Glutamatergic neuron (in vitro differentiated cells): ENCODE data around the gene LAPTM4A. TPM values are rescaled to one million over a fixed set of nuclear protein-coding genes. Genes with fewer than 3 reads are reported as not detected.
A peak's percentile ranks its signal among the peaks of the same experiment; 100 is the strongest.

Source experiments
- DNase-seq: peaks from one replicate; pipeline ENCODE4 v3.0.0; 2022
- H3K27ac Mint-ChIP-seq: one replicate; pipeline ENCODE4 v1.8.0; 2020; ENCODE audit warnings: mild to moderate bottlenecking, mixed read lengths, inconsistent platforms; ENCODE audit not compliant: unreplicated experiment
- H3K27me3 Mint-ChIP-seq: one replicate; pipeline ENCODE4 v1.8.0; 2020; ENCODE audit warnings: mild to moderate bottlenecking, moderate library complexity, mixed read lengths, inconsistent platforms; ENCODE audit not compliant: unreplicated experiment
- H3K36me3 Mint-ChIP-seq: one replicate; pipeline ENCODE4 v1.8.0; 2020; ENCODE audit warnings: mild to moderate bottlenecking, mixed read lengths, inconsistent platforms; ENCODE audit not compliant: unreplicated experiment
- H3K4me1 Mint-ChIP-seq: one replicate; pipeline ENCODE4 v1.8.0; 2020; ENCODE audit warnings: mild to moderate bottlenecking, low read depth, mixed read lengths, inconsistent platforms; ENCODE audit not compliant: unreplicated experiment
- H3K4me3 Mint-ChIP-seq: one replicate; pipeline ENCODE4 v1.8.0; 2020; ENCODE audit warnings: mild to moderate bottlenecking, mixed read lengths, inconsistent platforms; ENCODE audit not compliant: unreplicated experiment
- H3K9me3 Mint-ChIP-seq: one replicate; pipeline ENCODE4 v1.8.0; 2020; ENCODE audit warnings: mild to moderate bottlenecking, moderate library complexity, mixed read lengths, inconsistent platforms; ENCODE audit not compliant: unreplicated experiment
- CTCF ChIP-seq: fragments of 200-600 bp; sonication (generic); IDR thresholded peaks from one replicate; pipeline ENCODE4 v1.5.0; 2021; ENCODE audit not compliant: partially characterized antibody, unreplicated experiment
- total RNA-seq: library from RNA; stranded (reverse); fragmentation: NEBNext Ultra II Directional; extraction: Animal tissue kit (Norgen Biotek cat#: 25700); gene quantifications from one replicate; pipeline ENCODE4 v1.2.1, GENCODE V29; 2021; ENCODE audit not compliant: unreplicated experiment

LAPTM4A gene
- total RNA-seq, 1 donor from 2014 or later: 147 TPM

DNA sequence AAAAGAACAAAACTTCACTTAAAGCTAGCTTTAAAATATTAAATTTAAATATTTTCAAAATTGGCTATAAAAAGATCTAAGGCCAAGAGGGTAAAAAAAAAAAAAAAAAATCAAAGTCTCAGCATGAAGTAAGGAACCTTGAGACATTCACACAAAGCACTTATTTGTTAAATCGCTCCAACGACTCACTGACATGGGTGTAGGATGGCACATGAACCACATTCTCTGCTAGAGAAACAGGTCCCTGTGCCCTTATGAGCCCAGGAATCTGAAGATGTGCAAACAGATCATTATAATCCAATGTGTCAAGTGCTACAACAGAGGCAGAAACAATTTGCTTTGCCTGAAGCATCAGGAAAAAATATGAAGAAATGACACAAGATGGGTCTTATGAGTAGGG, 13.8 kb downstream of the LAPTM4A start:
- Mint-ChIP-seq H3K9me3 (no peaks in the 10 kb centered on the region), H3K27ac (no peak overlapping the region), H3K27me3 (no peaks in the 10 kb centered on the region), H3K4me3 (no peak overlapping the region), H3K36me3 (no peaks in the 10 kb centered on the region), H3K4me1 (peaks cover 5% of the 10 kb centered on the region)
- no peak for TF ChIP-seq CTCF
- no peak for DNase-seq

DNA sequence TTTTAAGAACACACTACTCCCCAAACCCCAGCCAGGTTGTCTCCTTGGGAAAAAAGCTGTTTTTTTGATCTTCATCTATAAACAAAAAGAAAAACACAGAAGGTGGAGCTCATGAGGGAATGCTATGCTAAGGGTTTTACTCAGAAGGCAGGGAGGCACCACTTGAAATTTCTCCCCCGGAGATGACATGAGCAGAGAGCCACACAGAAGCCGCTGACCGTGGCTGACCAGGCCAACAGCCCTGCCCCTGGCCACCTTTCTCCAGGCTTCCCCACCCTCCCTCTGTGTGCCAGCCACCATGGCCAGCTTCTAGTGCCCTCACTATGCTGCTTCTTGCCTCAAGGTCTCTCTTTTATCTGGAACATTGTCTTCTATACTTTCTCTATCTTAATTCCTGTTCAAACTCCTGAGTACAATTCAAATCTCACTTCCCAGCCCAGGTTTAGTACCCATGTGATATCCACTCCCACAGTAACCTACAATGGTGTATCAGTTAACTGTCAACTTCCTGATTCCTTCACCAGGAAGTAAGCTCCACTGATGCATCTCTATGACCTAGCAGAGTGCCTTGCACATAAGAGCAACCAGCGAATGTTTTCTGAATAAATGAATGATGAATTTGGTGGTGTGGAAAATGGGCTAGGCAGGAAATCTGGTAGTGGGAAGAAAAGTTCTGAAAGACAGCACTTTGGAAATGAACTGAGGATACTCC, 15.3 kb downstream of the LAPTM4A start:
- Mint-ChIP-seq H3K27me3 (no peaks in the 10 kb centered on the region), H3K4me3 (no peak overlapping the region), H3K9me3 (no peaks in the 10 kb centered on the region), H3K27ac (peak overlapping the region; percentile 24), H3K4me1 (no peaks in the 10 kb centered on the region), H3K36me3 (peaks cover 7% of the 10 kb centered on the region)
- DNase-seq: no peak
- TF ChIP-seq CTCF: no peak

GRCh38 chr2:20034821-20035220, 16.6 kb downstream of the LAPTM4A start:
- Mint-ChIP-seq H3K9me3 (no peaks in the 10 kb centered on the region), H3K27ac (no peak overlapping the region), H3K27me3 (no peaks in the 10 kb centered on the region), H3K36me3 (peaks cover 18% of the 10 kb centered on the region), H3K4me3 (no peak overlapping the region), H3K4me1 (no peaks in the 10 kb centered on the region)
- no peak for DNase-seq
- no peak for TF ChIP-seq CTCF

DNA sequence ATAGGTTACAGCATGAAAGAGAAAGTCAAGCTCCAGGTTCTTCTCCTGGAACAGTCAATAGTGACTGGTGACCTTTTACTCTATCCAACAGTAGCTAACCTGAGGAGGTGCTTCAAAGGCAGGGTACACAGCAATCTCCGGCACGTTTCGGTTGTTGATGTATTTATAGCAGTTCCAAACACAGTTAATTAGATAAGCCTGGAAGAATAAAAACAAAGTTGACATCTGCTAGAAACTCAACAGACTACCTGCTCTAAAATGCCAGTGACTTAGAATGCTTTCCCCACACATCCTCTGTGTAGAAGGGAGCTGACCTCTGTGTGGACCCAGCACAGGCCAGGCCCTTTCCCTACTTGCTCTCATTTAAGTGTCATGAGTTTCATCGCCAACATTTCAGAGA, 17.2 kb downstream of the LAPTM4A start:
- Mint-ChIP-seq H3K4me3 (no peak overlapping the region), H3K9me3 (peaks cover 1% of the 10 kb centered on the region), H3K36me3 (peaks cover 24% of the 10 kb centered on the region), H3K27me3 (no peaks in the 10 kb centered on the region), H3K4me1 (no peaks in the 10 kb centered on the region), H3K27ac (no peak overlapping the region)
- no peak for TF ChIP-seq CTCF
- DNase-seq: no peak

GRCh38 chr2:20033322-20033721, 18.1 kb downstream of the LAPTM4A start:
- H3K36me3 Mint-ChIP-seq: peaks cover 24% of the 10 kb centered on the region
- no peak for TF ChIP-seq CTCF
- no peak overlapping the region for H3K27ac Mint-ChIP-seq

More at GRCh38 chr2:20033322-20033721, 18.1 kb downstream of the LAPTM4A start:
- Mint-ChIP-seq H3K9me3 (peaks cover 1% of the 10 kb centered on the region), H3K27me3 (no peaks in the 10 kb centered on the region), H3K4me1 (no peaks in the 10 kb centered on the region), H3K4me3 (no peak overlapping the region)
- no peak for DNase-seq
